HepG2 (cell line): ENCODE data around the gene GLIS2. TPM values are rescaled to one million over a fixed set of nuclear protein-coding genes. Genes with fewer than 3 reads are reported as not detected.

Source experiments
- AHR ChIP-seq: IDR thresholded peaks from 2 replicates; pipeline ENCODE4 v1.6.1; 2018; ENCODE audit warnings: missing genetic modification reagents, missing compliant biosample characterization
- KIAA2018 ChIP-seq: sonication (generic); formaldehyde crosslinking; IDR thresholded peaks from 2 replicates; pipeline ENCODE4 v1.5.0; 2020; ENCODE audit warnings: mild to moderate bottlenecking, missing genetic modification reagents, borderline replicate concordance
- MATR3 ChIP-seq: sonication (generic); formaldehyde crosslinking; IDR thresholded peaks from 2 replicates; pipeline ENCODE4 v1.4.0; 2020; ENCODE audit warnings: missing genetic modification reagents
- MAZ ChIP-seq, 2 experiments: sonication (generic) in 1 of 2; formaldehyde crosslinking in 1 of 2; IDR thresholded peaks; 2 replicates each; pipeline versions ENCODE4 v1.5.0 to v1.6.1; 2012 to 2020; ENCODE audit warnings: low read depth in 2 of 2, mild to moderate bottlenecking in 2 of 2, borderline replicate concordance in 1 of 2, improper control_type of control experiment in 1 of 2, low read length in 1 of 2, missing genetic modification reagents in 1 of 2, moderate library complexity in 1 of 2
- MXD1 ChIP-seq: sonication (generic); formaldehyde crosslinking; IDR thresholded peaks from 2 replicates; pipeline ENCODE4 v1.4.0; 2020; ENCODE audit warnings: mild to moderate bottlenecking, missing genetic modification reagents
- SETDB1 ChIP-seq: sonication (generic); formaldehyde crosslinking; IDR thresholded peaks from 2 replicates; pipeline ENCODE4 v1.5.1; 2020; ENCODE audit warnings: missing genetic modification reagents, mild to moderate bottlenecking, borderline replicate concordance
- SNAPC2 ChIP-seq: sonication (generic); formaldehyde crosslinking; IDR thresholded peaks from 2 replicates; pipeline ENCODE4 v1.8.1; 2022; ENCODE audit warnings: mild to moderate bottlenecking, missing genetic modification reagents
- SP4 ChIP-seq: sonication (generic); formaldehyde crosslinking; IDR thresholded peaks from 2 replicates; pipeline ENCODE4 v1.8.1; 2023; ENCODE audit warnings: mild to moderate bottlenecking, missing genetic modification reagents
- SRSF9 ChIP-seq: fragments of 200-400 bp; formaldehyde crosslinking; IDR thresholded peaks from 2 replicates; pipeline ENCODE4 v1.6.1; 2018; ENCODE audit warnings: borderline replicate concordance, mild to moderate bottlenecking, low read depth, low read length; ENCODE audit not compliant: insufficient read depth, poor library complexity, severe bottlenecking
- TRIM22 ChIP-seq: fragments of 450-650 bp; IDR thresholded peaks from 2 replicates; pipeline ENCODE4 v1.6.1; 2017
- XRCC5 ChIP-seq: fragments of 200-400 bp; formaldehyde crosslinking; optimal IDR thresholded peaks from 2 replicates; pipeline ENCODE3; 2017; ENCODE audit warnings: mild to moderate bottlenecking, low read length
- ZMYM4 ChIP-seq: sonication (generic); formaldehyde crosslinking; IDR thresholded peaks from 2 replicates; pipeline ENCODE4 v1.8.1; 2023; ENCODE audit warnings: mild to moderate bottlenecking, missing genetic modification reagents
- ZNF430 ChIP-seq: sonication (generic); formaldehyde crosslinking; IDR thresholded peaks from 2 replicates; pipeline ENCODE4 v1.9.0; 2021; ENCODE audit warnings: mild to moderate bottlenecking, missing genetic modification reagents
- ZNF468 ChIP-seq: sonication (generic); formaldehyde crosslinking; IDR thresholded peaks from 2 replicates; pipeline ENCODE4 v1.8.0; 2022; ENCODE audit warnings: mild to moderate bottlenecking, moderate library complexity, missing genetic modification reagents
- ZNF75D ChIP-seq: sonication (generic); formaldehyde crosslinking; IDR thresholded peaks from 2 replicates; pipeline ENCODE4 v1.8.1; 2023; ENCODE audit warnings: missing genetic modification reagents, mild to moderate bottlenecking, borderline replicate concordance
- polyA plus RNA-seq, 8 experiments: library from polyadenylated mRNA; depleted of rRNA in 3 of 8; stranded (reverse) in 7 of 8; unstranded in 1 of 8; fragments of >200 nt; fragmentation: Illumina TruSeq in 4 of 8; extraction: Trizol in 4 of 8; gene quantifications; 2 replicates each; pipeline versions ENCODE4 v1.2.1 to v1.2.3, GENCODE V29; 2011 to 2016; ENCODE audit warnings: low read depth in 4 of 8, missing spikeins in 1 of 8, mixed read lengths in 1 of 8; ENCODE audit not compliant: insufficient read depth in 1 of 8
- total RNA-seq, 5 experiments: library from RNA; depleted of rRNA; stranded (reverse); fragments of >200 nt; fragmentation: Illumina TruSeq; extraction: Trizol; gene quantifications; 2 replicates each; pipeline ENCODE4 v1.2.3, GENCODE V29; 2016; ENCODE audit warnings: low read depth in 1 of 5

The GLIS2 gene
- total and polyA plus RNA-seq, 2 of the 13 experiments (the other 11 are each of a cell fraction or from before 2014, with no cell fraction given): 0.28 to 0.29 TPM

- no peak for TF ChIP-seq SNAPC2 (CRISPR knock-in tag)
- no peak for TF ChIP-seq AHR
- TF ChIP-seq MAZ (IDR thresholded peaks at IDR 0.05; ENCODE audit: borderline replicate concordance, low read depth, low read length): peak; percentile 88; the same call in 1 of the 2 replicates
- peak; percentile 85 for TF ChIP-seq MAZ (CRISPR knock-in tag; IDR thresholded peaks at IDR 0.05; ENCODE audit: low read depth)
- TF ChIP-seq ZNF430 (CRISPR knock-in tag): 0 out of 2 replicates have a peak, but pooled peaks have one; percentile 21
- no peak for TF ChIP-seq MXD1
- TF ChIP-seq KIAA2018 (CRISPR knock-in tag): no peak
- TF ChIP-seq MATR3 (CRISPR knock-in tag): no peak
- TF ChIP-seq ZMYM4 (CRISPR knock-in tag): no peak
- no peak for TF ChIP-seq TRIM22
- TF ChIP-seq SRSF9: no peak
- peak; percentile 83 for TF ChIP-seq SP4 (CRISPR knock-in tag)
- no peak for TF ChIP-seq XRCC5
- TF ChIP-seq ZNF75D (CRISPR knock-in tag): no peak
- no peak for TF ChIP-seq ZNF468
- TF ChIP-seq SETDB1 (CRISPR knock-in tag): no peak
These were observed 8.4 kb upstream of the GLIS2 start (continued) for GRCh38 chr16:4307215-4308037.
